HL-60 (cell line): ENCODE measurements around the gene PRDM10.

Experiments used
- GABPA ChIP-seq: IDR thresholded peaks from 2 replicates; pipeline ENCODE4 v1.6.1; 2012; ENCODE audit warnings: low read depth
- POLR2AphosphoS5 ChIP-seq: IDR thresholded peaks from 2 replicates; pipeline ENCODE4 v1.6.1; 2012; ENCODE audit warnings: low read depth
- TF ChIP-seq, protein P1 (sequence below): IDR thresholded peaks from one replicate; pipeline ENCODE4 v1.5.1; 2011; ENCODE audit warnings: low read length, control low read depth, inconsistent platforms; ENCODE audit not compliant: insufficient read depth
- TF ChIP-seq, protein P2 (sequence below): IDR thresholded peaks from 2 replicates; pipeline ENCODE4 v1.6.1; 2012; ENCODE audit warnings: low read depth; ENCODE audit not compliant: insufficient replicate concordance

DNA sequence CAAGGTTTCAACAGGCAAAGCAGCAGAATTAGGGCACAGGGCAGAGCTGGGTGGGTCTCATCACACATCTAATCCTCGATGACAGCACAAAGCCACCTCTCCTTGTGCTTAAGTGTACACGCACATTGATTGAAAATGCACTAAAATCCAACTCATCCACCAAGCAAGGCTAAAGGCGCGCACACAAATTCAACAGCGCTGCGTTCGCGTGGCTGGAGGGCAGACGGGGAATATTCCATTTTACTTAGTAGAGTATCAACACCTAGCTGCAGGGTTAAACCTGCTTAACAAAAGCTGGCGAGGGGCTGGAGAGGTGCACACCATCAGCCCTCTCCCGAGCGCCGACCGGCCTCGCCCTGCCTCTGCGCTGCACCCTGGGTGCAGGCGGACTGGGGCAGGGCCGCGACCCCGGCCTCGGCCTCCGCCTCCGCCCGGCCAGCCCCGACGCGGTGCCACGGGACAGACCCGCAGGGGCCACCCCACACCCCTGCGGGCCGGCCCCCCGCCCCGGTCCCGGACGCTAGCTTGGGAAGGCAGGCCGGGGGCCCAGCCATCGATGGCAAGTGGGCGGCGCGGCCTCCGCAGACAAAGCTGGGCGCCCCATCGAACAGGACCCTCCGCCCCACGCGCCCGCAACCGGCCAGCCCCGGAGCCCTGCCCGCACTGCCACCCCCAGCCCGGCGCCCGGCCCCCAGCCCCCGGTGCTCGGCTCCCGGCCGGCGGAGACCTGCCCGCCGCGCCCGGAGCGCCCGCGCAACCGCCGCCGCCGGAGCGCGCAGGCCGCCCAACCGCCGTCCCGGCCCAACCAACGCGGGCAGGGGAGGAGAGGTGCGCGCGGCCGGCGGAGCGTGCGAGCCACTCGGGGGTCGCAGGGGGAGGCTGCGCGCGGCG is 929 bp downstream of the PRDM10 start:
- TF ChIP-seq, protein P1, sequence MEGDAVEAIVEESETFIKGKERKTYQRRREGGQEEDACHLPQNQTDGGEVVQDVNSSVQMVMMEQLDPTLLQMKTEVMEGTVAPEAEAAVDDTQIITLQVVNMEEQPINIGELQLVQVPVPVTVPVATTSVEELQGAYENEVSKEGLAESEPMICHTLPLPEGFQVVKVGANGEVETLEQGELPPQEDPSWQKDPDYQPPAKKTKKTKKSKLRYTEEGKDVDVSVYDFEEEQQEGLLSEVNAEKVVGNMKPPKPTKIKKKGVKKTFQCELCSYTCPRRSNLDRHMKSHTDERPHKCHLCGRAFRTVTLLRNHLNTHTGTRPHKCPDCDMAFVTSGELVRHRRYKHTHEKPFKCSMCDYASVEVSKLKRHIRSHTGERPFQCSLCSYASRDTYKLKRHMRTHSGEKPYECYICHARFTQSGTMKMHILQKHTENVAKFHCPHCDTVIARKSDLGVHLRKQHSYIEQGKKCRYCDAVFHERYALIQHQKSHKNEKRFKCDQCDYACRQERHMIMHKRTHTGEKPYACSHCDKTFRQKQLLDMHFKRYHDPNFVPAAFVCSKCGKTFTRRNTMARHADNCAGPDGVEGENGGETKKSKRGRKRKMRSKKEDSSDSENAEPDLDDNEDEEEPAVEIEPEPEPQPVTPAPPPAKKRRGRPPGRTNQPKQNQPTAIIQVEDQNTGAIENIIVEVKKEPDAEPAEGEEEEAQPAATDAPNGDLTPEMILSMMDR, result no peak
- TF ChIP-seq, protein P2, sequence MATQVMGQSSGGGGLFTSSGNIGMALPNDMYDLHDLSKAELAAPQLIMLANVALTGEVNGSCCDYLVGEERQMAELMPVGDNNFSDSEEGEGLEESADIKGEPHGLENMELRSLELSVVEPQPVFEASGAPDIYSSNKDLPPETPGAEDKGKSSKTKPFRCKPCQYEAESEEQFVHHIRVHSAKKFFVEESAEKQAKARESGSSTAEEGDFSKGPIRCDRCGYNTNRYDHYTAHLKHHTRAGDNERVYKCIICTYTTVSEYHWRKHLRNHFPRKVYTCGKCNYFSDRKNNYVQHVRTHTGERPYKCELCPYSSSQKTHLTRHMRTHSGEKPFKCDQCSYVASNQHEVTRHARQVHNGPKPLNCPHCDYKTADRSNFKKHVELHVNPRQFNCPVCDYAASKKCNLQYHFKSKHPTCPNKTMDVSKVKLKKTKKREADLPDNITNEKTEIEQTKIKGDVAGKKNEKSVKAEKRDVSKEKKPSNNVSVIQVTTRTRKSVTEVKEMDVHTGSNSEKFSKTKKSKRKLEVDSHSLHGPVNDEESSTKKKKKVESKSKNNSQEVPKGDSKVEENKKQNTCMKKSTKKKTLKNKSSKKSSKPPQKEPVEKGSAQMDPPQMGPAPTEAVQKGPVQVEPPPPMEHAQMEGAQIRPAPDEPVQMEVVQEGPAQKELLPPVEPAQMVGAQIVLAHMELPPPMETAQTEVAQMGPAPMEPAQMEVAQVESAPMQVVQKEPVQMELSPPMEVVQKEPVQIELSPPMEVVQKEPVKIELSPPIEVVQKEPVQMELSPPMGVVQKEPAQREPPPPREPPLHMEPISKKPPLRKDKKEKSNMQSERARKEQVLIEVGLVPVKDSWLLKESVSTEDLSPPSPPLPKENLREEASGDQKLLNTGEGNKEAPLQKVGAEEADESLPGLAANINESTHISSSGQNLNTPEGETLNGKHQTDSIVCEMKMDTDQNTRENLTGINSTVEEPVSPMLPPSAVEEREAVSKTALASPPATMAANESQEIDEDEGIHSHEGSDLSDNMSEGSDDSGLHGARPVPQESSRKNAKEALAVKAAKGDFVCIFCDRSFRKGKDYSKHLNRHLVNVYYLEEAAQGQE, result no peak
- TF ChIP-seq GABPA (no peak), POLR2AphosphoS5 (no peak; the same call in 1 of the 2 replicates)
